ENCODE measurements around the gene PDK2.

PDK2 gene

GRCh38 chr17:50094753-50095619 lies at the start of gene PDK2:
PDK2 (plus strand) TSS chr17:50095351; CDS start chr17:50095436, 85 bp downstream.
- peak; percentile 94 for DNase-seq

GRCh38 chr17:50046179-50046578 lies 49.0 kb upstream of the PDK2 start:
- peak; percentile 37 for DNase-seq

- DNase-seq, result no peak
These were observed 48.5 kb upstream of the PDK2 start for GRCh38 chr17:50046667-50047066.

- DNase-seq, result no peak
These were observed 48.1 kb upstream of the PDK2 start for GRCh38 chr17:50047083-50047482.

GRCh38 chr17:50047488-50048126 lies 47.5 kb upstream of the PDK2 start:
- DNase-seq, result no peak

GRCh38 chr17:50048146-50048720 lies 46.9 kb upstream of the PDK2 start:
- no peak for DNase-seq

GRCh38 chr17:50048988-50049387 lies 46.2 kb upstream of the PDK2 start:
- DNase-seq, result no peak

GRCh38 chr17:50049636-50050035 lies 45.5 kb upstream of the PDK2 start:
- no peak for DNase-seq

GRCh38 chr17:50050431-50051032 lies 44.6 kb upstream of the PDK2 start:
- no peak for DNase-seq

- DNase-seq, result peak; percentile 26
These were observed 44.0 kb upstream of the PDK2 start for GRCh38 chr17:50051082-50051576.

- DNase-seq, result no peak
These were observed 43.5 kb upstream of the PDK2 start for GRCh38 chr17:50051606-50052005.

GRCh38 chr17:50052241-50052796 lies 42.8 kb upstream of the PDK2 start:
- DNase-seq, result no peak

- DNase-seq, result no peak
These were observed 42.1 kb upstream of the PDK2 start for GRCh38 chr17:50052822-50053653.

- DNase-seq, result no peak
These were observed 41.5 kb upstream of the PDK2 start for GRCh38 chr17:50053654-50053960.

- no peak for DNase-seq
These were observed 40.1 kb upstream of the PDK2 start for GRCh38 chr17:50055055-50055425.

GRCh38 chr17:50055426-50056216 lies 39.5 kb upstream of the PDK2 start, which contains the start of gene ITGA3:
ITGA3 (plus strand) TSS chr17:50056110; CDS start chr17:50056440, 330 bp downstream.
- peak; percentile 76 for DNase-seq

GRCh38 chr17:50056217-50056960 lies 38.8 kb upstream of the PDK2 start:
- peak; percentile 80 for DNase-seq

- no peak for DNase-seq
These were observed 38.2 kb upstream of the PDK2 start for GRCh38 chr17:50056961-50057330.

GRCh38 chr17:50057521-50057991 lies 37.6 kb upstream of the PDK2 start:
- no peak for DNase-seq

- DNase-seq, result no peak
These were observed 36.7 kb upstream of the PDK2 start for GRCh38 chr17:50058296-50058953.

Data from NCI-H82 (cell line).